H1 (cell line): Measurements from ENCODE around the gene PIAS1. TPM values are rescaled to one million over a fixed set of nuclear protein-coding genes. Genes with fewer than 3 reads are reported as not detected.

Experiments
- CTCF ChIA-PET: fragments of 300-600 bp; sonication (Branson Sonifier 250); formaldehyde crosslinking; loops from one replicate; lab custom pipeline; 2021; ENCODE audit not compliant: partially characterized antibody; lab: Charles Lee
- POLR2A ChIA-PET: fragments of 300-600 bp; sonication (Branson Sonifier 250); formaldehyde crosslinking; loops from one replicate; lab custom pipeline; 2021; ENCODE audit warnings: inconsistent platforms; ENCODE audit not compliant: partially characterized antibody; lab: Charles Lee
- DNase-seq, 2 experiments: peaks; one replicate each; pipeline versions ENCODE4 v3.0.0 to v3.0.0-alpha.2; 2010 to 2022; ENCODE audit warnings: low spot score in 2 of 2, low read depth in 1 of 2, mixed read lengths in 1 of 2
- FAIRE-seq: peaks from 2 replicates; lab custom pipeline; 2011; peaks lifted over from hg19 to GRCh38; lab: Jason Lieb, UNC
- H2AFZ ChIP-seq: 2 replicates; pipeline ENCODE4 v1.8.1; 2012; ENCODE audit warnings: low read length, inconsistent platforms
- H2AK5ac ChIP-seq: 2 replicates; pipeline ENCODE4 v1.6.1; 2013; ENCODE audit warnings: low read depth, low read length
- H2BK120ac ChIP-seq: replicated peaks from 2 replicates; pipeline ENCODE3; 2013; ENCODE audit warnings: low read depth, low read length, inconsistent platforms
- H2BK12ac ChIP-seq: 2 replicates; pipeline ENCODE4 v1.6.1; 2013; ENCODE audit warnings: low read depth, low read length
- H2BK15ac ChIP-seq: 2 replicates; pipeline ENCODE4 v1.6.1; 2013; ENCODE audit warnings: low read length
- H2BK20ac ChIP-seq: 2 replicates; pipeline ENCODE4 v1.6.1; 2013; ENCODE audit warnings: low read length
- H2BK5ac ChIP-seq: 2 replicates; pipeline ENCODE4 v1.6.1; 2013; ENCODE audit warnings: low read depth, low read length
- H3K14ac ChIP-seq: 2 replicates; pipeline ENCODE4 v1.6.1; 2013; ENCODE audit warnings: inconsistent platforms; ENCODE audit not compliant: insufficient read length
- H3K18ac ChIP-seq: 2 replicates; pipeline ENCODE4 v1.6.1; 2013; ENCODE audit warnings: low read length; ENCODE audit errors: extremely low read depth
- H3K23ac ChIP-seq: 2 replicates; pipeline ENCODE4 v1.6.1; 2013; ENCODE audit warnings: inconsistent platforms; ENCODE audit not compliant: insufficient read length
- H3K23me2 ChIP-seq: 2 replicates; pipeline ENCODE4 v1.6.1; 2013; ENCODE audit warnings: low read depth, low read length
- H3K27ac ChIP-seq: 2 replicates; pipeline ENCODE4 v1.6.1; 2011; ENCODE audit warnings: low read depth, low read length, inconsistent platforms
- H3K27me3 ChIP-seq, 4 experiments: replicated peaks in 1 of 4; 1 replicate in 1 of 4; 2 replicates in 3 of 4; pipeline versions ENCODE4 v1.6.1 to v1.8.1; 2011 to 2013; ENCODE audit warnings: low read length in 3 of 4, mild to moderate bottlenecking in 3 of 4, inconsistent platforms in 2 of 4, mixed read lengths in 2 of 4, moderate library complexity in 1 of 4; ENCODE audit not compliant: control insufficient read depth in 3 of 4, insufficient read depth in 3 of 4; ENCODE audit errors: extremely low read depth in 1 of 4
- H3K36me3 ChIP-seq, 4 experiments: 2 replicates each; pipeline versions ENCODE4 v1.6.1 to v1.8.1; 2011 to 2013; ENCODE audit warnings: mild to moderate bottlenecking in 4 of 4, low read length in 3 of 4, moderate library complexity in 2 of 4, control low read depth in 1 of 4, inconsistent platforms in 1 of 4; ENCODE audit not compliant: insufficient read depth in 4 of 4, control insufficient read depth in 2 of 4
- H3K4ac ChIP-seq: replicated peaks from 2 replicates; pipeline ENCODE3; 2013; ENCODE audit warnings: low read length, low read depth, mixed read lengths, inconsistent platforms; ENCODE audit not compliant: insufficient read length
- H3K4me1 ChIP-seq, 4 experiments: replicated peaks in 1 of 4; 1 replicate in 1 of 4; 2 replicates in 3 of 4; pipeline versions ENCODE4 v1.6.1 to v1.8.1; 2011 to 2013; ENCODE audit warnings: low read length in 3 of 4, inconsistent platforms in 2 of 4, mixed read lengths in 1 of 4; ENCODE audit not compliant: insufficient read depth in 4 of 4, control insufficient read depth in 3 of 4
- H3K4me2 ChIP-seq, 2 experiments: 2 replicates each; pipeline versions ENCODE4 v1.6.1 to v1.8.1; 2011 to 2013; ENCODE audit warnings: low read depth in 2 of 2, low read length in 2 of 2, control low read depth in 1 of 2, inconsistent platforms in 1 of 2, mild to moderate bottlenecking in 1 of 2; ENCODE audit not compliant: insufficient read depth in 1 of 2
- H3K4me3 ChIP-seq, 4 experiments: fragments of 200-600, 300-600 bp in 1 of 4; sonication (generic), shearing (Covaris generic), sonication (Bioruptor Twin) in 1 of 4; 2 replicates each; pipeline versions ENCODE4 v1.5.1 to v1.8.1; 2011 to 2016; ENCODE audit warnings: low read length in 4 of 4, low read depth in 3 of 4, control low read depth in 2 of 4, inconsistent platforms in 2 of 4, mild to moderate bottlenecking in 2 of 4, mixed read lengths in 1 of 4, moderate library complexity in 1 of 4; ENCODE audit not compliant: insufficient read depth in 2 of 4; ENCODE audit errors: extremely low read depth in 1 of 4
- H3K56ac ChIP-seq: replicated peaks from 2 replicates; pipeline ENCODE3; 2013; ENCODE audit warnings: low read depth, mild to moderate bottlenecking, mixed read lengths, low read length, inconsistent platforms; ENCODE audit not compliant: insufficient read length
- H3K79me1 ChIP-seq: 2 replicates; pipeline ENCODE4 v1.6.1; 2013; ENCODE audit warnings: low read depth, low read length, control low read depth
- H3K79me2 ChIP-seq, 2 experiments: 2 replicates each; pipeline versions ENCODE4 v1.6.1 to v1.8.1; 2012 to 2013; ENCODE audit warnings: low read length in 2 of 2, mild to moderate bottlenecking in 2 of 2, inconsistent platforms in 1 of 2; ENCODE audit not compliant: insufficient read depth in 2 of 2, control insufficient read depth in 1 of 2
- H3K9ac ChIP-seq, 4 experiments: replicated peaks in 1 of 4; 1 replicate in 1 of 4; 2 replicates in 3 of 4; pipeline versions ENCODE4 v1.6.1 to v1.8.1; 2011 to 2013; ENCODE audit warnings: low read depth in 3 of 4, low read length in 3 of 4, control low read depth in 2 of 4, mild to moderate bottlenecking in 2 of 4, moderate library complexity in 2 of 4, inconsistent platforms in 1 of 4; ENCODE audit errors: extremely low read depth in 1 of 4
- H3K9me3 ChIP-seq, 2 experiments: 2 replicates each; pipeline versions ENCODE4 v1.6.1 to v1.8.1; 2012 to 2013; ENCODE audit warnings: mild to moderate bottlenecking in 2 of 2, moderate library complexity in 2 of 2, control low read depth in 1 of 2, inconsistent platforms in 1 of 2, low read depth in 1 of 2, low read length in 1 of 2, mixed read lengths in 1 of 2; ENCODE audit not compliant: insufficient read depth in 2 of 2
- H4K20me1 ChIP-seq, 2 experiments: replicated peaks in 1 of 2; 2 replicates each; pipeline versions ENCODE3 to v1.8.1; 2011 to 2013; ENCODE audit warnings: inconsistent platforms in 2 of 2, low read length in 2 of 2, mild to moderate bottlenecking in 1 of 2; ENCODE audit not compliant: insufficient read depth in 2 of 2, control insufficient read depth in 1 of 2
- H4K5ac ChIP-seq: 2 replicates; pipeline ENCODE4 v1.6.1; 2013; ENCODE audit warnings: low read length, low read depth, mixed read lengths, inconsistent platforms; ENCODE audit not compliant: insufficient read length
- H4K8ac ChIP-seq: 2 replicates; pipeline ENCODE4 v1.8.0; 2013; ENCODE audit warnings: mild to moderate bottlenecking, moderate library complexity, low read length, inconsistent platforms; ENCODE audit not compliant: insufficient read depth; ENCODE audit errors: extremely low read depth
- H4K91ac ChIP-seq: replicated peaks from 2 replicates; pipeline ENCODE3; 2013; ENCODE audit warnings: low read length, mixed read lengths, inconsistent platforms; ENCODE audit not compliant: insufficient read length
- CHD2 ChIP-seq: IDR thresholded peaks from 2 replicates; pipeline ENCODE4 v1.6.1; 2012; ENCODE audit warnings: low read length, improper control_type of control experiment
- EZH2 ChIP-seq: fragments of 200-600 bp; sonication (generic); IDR thresholded peaks from 2 replicates; pipeline ENCODE4 v1.7.1; 2012; ENCODE audit warnings: low read depth, mild to moderate bottlenecking, moderate library complexity, low read length, inconsistent platforms; ENCODE audit not compliant: severe bottlenecking
- JUND ChIP-seq: IDR thresholded peaks from 2 replicates; pipeline ENCODE4 v1.6.1; 2011; ENCODE audit warnings: mild to moderate bottlenecking, improper control_type of control experiment, low read length
- WGBS, 2 experiments: shearing (Covaris generic) in 1 of 2; methylation state at CpG; one replicate each; pipeline versions ENCODE4 v1.1.6 to v1.1.7; 2013 to 2015; ENCODE audit warnings: low lambda C conversion rate in 2 of 2, mixed read lengths in 2 of 2, inconsistent platforms in 1 of 2, low coverage in 1 of 2, missing lambda C conversion rate in 1 of 2; ENCODE audit not compliant: insufficient replicate concordance in 2 of 2, insufficient coverage in 1 of 2, insufficient read length in 1 of 2; ENCODE audit errors: extremely low coverage in 1 of 2, missing lambda C conversion rate in 1 of 2; 5-methylcytosine and 5-hydroxymethylcytosine counted together
- polyA plus RNA-seq, 7 experiments: library from polyadenylated mRNA; depleted of rRNA in 3 of 7; stranded (reverse) in 5 of 7; unstranded in 2 of 7; fragments of >200 nt in 5 of 7; fragments of 200-250 nt in 2 of 7; gene quantifications; 1 replicate in 5 of 7; 2 replicates in 1 of 7; 4 replicates in 1 of 7; pipeline versions ENCODE4 v1.2.1 to v1.2.3, GENCODE V29; 2011 to 2013; ENCODE audit warnings: missing spikeins in 2 of 7, mixed read lengths in 2 of 7
- total RNA-seq: library from RNA; stranded (reverse); fragmentation: NEBNext Ultra II Directional; extraction: Animal tissue kit (Norgen Biotek cat#: 25700); gene quantifications from 2 replicates; pipeline ENCODE4 v1.2.1, GENCODE V29; 2021
- TF ChIP-seq, protein P1 (sequence below): IDR thresholded peaks from 2 replicates; pipeline ENCODE4 v1.6.1; 2012; ENCODE audit warnings: inconsistent platforms
- TF ChIP-seq, protein P2 (sequence below): IDR thresholded peaks from 2 replicates; pipeline ENCODE4 v1.6.1; 2012; ENCODE audit warnings: low read length, inconsistent platforms

PIAS1 gene
- total and polyA plus RNA-seq, 2 of the 8 experiments (the other 6 are each of a cell fraction or from before 2014, with no cell fraction given) = 30.8 to 34.5 TPM

DNA sequence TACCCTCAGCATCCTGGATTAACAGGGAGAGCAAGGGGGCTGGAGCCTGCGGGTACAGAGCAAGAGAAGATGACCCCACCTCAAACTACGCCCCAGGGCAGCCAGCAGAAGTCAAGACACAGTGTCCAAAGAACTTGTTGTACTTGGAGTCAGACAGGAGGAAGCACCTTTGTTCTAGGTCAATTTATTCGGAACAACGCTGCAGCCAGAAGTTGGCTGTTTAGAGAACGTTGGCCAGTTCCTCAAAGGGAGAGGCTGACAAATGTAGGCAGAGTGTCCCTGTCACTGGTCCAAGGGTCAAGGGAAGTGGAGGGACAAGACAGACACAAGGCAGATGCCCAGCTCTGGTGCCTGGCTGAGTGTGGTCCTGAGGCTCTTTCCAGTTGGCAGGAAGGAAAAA, 32.1 kb upstream of the PIAS1 start:
- no peak for FAIRE-seq
- no peaks in the 10 kb centered on the region for H4K20me1 ChIP-seq
- H3K9ac ChIP-seq = no peak overlapping the region
- peak overlapping the region; percentile 16; the same call in 1 of the 2 replicates for H2AFZ ChIP-seq
- TF ChIP-seq CHD2 (no peak), EZH2 (no peak), JUND (no peak)
- TF ChIP-seq, protein P1, sequence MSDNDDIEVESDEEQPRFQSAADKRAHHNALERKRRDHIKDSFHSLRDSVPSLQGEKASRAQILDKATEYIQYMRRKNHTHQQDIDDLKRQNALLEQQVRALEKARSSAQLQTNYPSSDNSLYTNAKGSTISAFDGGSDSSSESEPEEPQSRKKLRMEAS = no peak
- TF ChIP-seq, protein P2, sequence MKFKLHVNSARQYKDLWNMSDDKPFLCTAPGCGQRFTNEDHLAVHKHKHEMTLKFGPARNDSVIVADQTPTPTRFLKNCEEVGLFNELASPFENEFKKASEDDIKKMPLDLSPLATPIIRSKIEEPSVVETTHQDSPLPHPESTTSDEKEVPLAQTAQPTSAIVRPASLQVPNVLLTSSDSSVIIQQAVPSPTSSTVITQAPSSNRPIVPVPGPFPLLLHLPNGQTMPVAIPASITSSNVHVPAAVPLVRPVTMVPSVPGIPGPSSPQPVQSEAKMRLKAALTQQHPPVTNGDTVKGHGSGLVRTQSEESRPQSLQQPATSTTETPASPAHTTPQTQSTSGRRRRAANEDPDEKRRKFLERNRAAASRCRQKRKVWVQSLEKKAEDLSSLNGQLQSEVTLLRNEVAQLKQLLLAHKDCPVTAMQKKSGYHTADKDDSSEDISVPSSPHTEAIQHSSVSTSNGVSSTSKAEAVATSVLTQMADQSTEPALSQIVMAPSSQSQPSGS = no peak
- no peaks in the 10 kb centered on the region for H3K9me3 ChIP-seq
- no peak overlapping the region for H2AK5ac ChIP-seq
- no peak overlapping the region for H2BK20ac ChIP-seq
- no peak overlapping the region for H4K5ac ChIP-seq
- no peak overlapping the region; the same call in 1 of the 2 replicates for H3K18ac ChIP-seq
- H3K4me3 ChIP-seq = no peak overlapping the region
- H3K14ac ChIP-seq = no peak overlapping the region
- H4K8ac ChIP-seq = no peak overlapping the region
- H3K23ac ChIP-seq = no peak overlapping the region
- H4K91ac ChIP-seq = no peak overlapping the region
- no peaks in the 10 kb centered on the region for H3K23me2 ChIP-seq
- 93% methylated on average over 5 of the region's 5 CpGs; no CpG with 5 or more reads in 1 of the 2 experiments for WGBS, 2 experiments
- no peak for DNase-seq
- no peaks in the 10 kb centered on the region for H3K4me1 ChIP-seq
- ChIA-PET POLR2A (interaction anchor here (0.5 kb wide), 1 partner anchor 652 kb away, joined by 3 read pairs; no protein-coding TSS in a partner anchor), CTCF (no interaction called here)
- H2BK5ac ChIP-seq = no peak overlapping the region
- no peak overlapping the region for H3K4me2 ChIP-seq
- no peak overlapping the region for H2BK12ac ChIP-seq
- H3K79me1 ChIP-seq = no peaks in the 10 kb centered on the region
- H3K36me3 ChIP-seq = no peaks in the 10 kb centered on the region
- H3K27ac ChIP-seq = no peak overlapping the region
- no peak overlapping the region for H2BK15ac ChIP-seq
- no peaks in the 10 kb centered on the region for H3K79me2 ChIP-seq
- peaks cover 0 to 2% (median 0%) of the 10 kb centered on the region in 4 experiments; a peak in 1 of 7 replicates for H3K27me3 ChIP-seq
- H2BK120ac ChIP-seq = no peak overlapping the region
- H3K4ac ChIP-seq = no peak overlapping the region
- no peak overlapping the region for H3K56ac ChIP-seq
